HUES6 (cell line): Measurements from ENCODE around the gene PARP4.
"Not testable (repeated sequence)": the region's sequence is repeated elsewhere in the genome, so short reads cannot be mapped to it uniquely, and the experiment has no call there.

Experiments used
- H3K27ac ChIP-seq: 2 replicates; pipeline ENCODE4 v1.7.0; 2013; ENCODE audit warnings: low read depth, mild to moderate bottlenecking, low read length, inconsistent platforms
- H3K27me3 ChIP-seq: 2 replicates; pipeline ENCODE4 v1.6.1; 2013; ENCODE audit warnings: low read length; ENCODE audit not compliant: control insufficient read depth, insufficient read depth
- H3K36me3 ChIP-seq: 2 replicates; pipeline ENCODE4 v1.6.1; 2013; ENCODE audit warnings: low read length; ENCODE audit not compliant: control insufficient read depth, insufficient read depth
- H3K4me1 ChIP-seq: 2 replicates; pipeline ENCODE4 v1.6.1; 2013; ENCODE audit warnings: low read length; ENCODE audit not compliant: control insufficient read depth, insufficient read depth
- H3K4me3 ChIP-seq: 2 replicates; pipeline ENCODE4 v1.5.1; 2013; ENCODE audit warnings: low read depth, low read length
- H3K9ac ChIP-seq: one replicate; pipeline ENCODE4 v1.6.1; 2013; ENCODE audit warnings: mild to moderate bottlenecking, low read length
- H3K9me3 ChIP-seq: 2 replicates; pipeline ENCODE4 v1.6.1; 2013; ENCODE audit warnings: low read depth, low read length; ENCODE audit not compliant: control insufficient read depth, insufficient read depth

PARP4 gene

DNA sequence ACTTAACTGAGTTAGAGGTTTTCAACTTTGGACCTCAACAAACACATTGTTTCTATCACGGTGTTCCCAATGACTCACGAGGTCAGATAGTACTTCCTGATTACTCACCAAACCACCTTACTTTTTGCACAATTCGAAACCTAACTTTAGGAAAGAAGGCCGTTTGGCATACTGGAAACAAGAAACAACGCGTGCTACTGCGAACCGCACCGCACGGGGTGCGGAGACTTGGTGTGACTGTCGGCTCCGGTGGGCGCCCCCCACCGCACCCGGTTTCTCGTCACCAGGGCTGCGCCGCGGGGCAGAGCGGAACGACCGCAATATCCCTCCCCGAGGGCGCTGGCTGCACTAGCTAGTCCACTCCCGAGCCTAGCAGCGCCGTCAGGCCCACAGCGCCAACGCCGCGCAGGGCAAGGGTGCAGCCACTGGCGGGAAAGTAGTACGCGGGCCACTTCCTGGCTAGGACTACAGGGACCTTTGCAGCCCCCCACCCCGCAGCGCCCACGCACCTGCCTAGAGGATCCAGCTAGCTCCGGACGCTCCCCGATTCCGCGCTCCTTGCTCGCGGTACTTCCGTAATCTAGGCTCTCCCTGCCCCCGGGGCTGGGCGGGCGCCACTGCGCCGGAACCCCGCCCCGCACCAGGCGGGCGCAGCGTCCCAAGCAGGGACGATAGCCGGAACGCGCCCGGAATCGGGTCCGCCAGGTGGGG, at the start of gene PARP4:
PARP4 (minus strand) TSS at position 582 of the 711 bp plus-strand sequence. CDS start 9,002 bp downstream, outside the sequence.
- H3K4me1 ChIP-seq: peaks cover 4% of the 10 kb centered on the region; the same call in 1 of the 2 replicates
- H3K4me3 ChIP-seq: peak within 1 kb of the TSS; percentile 93
- H3K27me3 ChIP-seq: no peaks in the 10 kb centered on the region
- H3K36me3 ChIP-seq: no peaks in the 10 kb centered on the region
- H3K9me3 ChIP-seq: no peaks in the 10 kb centered on the region
- peak within 1 kb of the TSS; percentile 89 for H3K9ac ChIP-seq
- peak within 1 kb of the TSS; percentile 30 for H3K27ac ChIP-seq

DNA sequence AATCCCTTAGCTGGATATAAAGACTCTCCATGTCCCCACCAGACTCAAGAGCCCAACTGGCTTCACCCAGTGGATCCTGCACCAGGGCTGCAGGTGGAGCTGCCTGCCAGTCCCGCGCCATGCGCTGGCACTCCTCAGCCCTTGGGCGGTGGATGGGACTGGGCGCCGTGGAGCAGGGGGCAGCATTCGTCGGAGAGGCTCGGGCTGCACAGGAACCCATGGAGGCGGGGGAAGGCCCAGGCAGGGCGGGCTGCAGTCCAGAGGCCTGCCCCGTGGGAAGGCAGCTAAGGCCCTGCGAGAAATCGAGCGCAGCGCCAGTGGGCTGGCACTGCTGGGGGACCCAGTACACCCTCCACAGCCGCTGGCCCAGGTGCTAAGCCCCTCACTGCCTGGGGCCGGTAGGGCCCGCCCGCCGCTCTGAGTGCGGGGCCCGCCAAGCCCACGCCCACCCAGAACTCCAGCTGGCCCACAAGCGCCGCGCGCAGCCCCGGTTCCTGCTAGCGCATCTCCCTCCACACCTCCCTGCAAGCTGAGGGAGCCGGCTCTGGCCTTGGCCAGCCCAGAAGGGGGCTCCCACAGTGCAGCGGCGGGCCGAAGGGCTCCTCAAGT, 48.1 kb upstream of the PARP4 start:
- not testable (repeated sequence) for H3K36me3 ChIP-seq, H3K9ac ChIP-seq, H3K27ac ChIP-seq, H3K4me3 ChIP-seq, H3K9me3 ChIP-seq, H3K4me1 ChIP-seq, H3K27me3 ChIP-seq

DNA sequence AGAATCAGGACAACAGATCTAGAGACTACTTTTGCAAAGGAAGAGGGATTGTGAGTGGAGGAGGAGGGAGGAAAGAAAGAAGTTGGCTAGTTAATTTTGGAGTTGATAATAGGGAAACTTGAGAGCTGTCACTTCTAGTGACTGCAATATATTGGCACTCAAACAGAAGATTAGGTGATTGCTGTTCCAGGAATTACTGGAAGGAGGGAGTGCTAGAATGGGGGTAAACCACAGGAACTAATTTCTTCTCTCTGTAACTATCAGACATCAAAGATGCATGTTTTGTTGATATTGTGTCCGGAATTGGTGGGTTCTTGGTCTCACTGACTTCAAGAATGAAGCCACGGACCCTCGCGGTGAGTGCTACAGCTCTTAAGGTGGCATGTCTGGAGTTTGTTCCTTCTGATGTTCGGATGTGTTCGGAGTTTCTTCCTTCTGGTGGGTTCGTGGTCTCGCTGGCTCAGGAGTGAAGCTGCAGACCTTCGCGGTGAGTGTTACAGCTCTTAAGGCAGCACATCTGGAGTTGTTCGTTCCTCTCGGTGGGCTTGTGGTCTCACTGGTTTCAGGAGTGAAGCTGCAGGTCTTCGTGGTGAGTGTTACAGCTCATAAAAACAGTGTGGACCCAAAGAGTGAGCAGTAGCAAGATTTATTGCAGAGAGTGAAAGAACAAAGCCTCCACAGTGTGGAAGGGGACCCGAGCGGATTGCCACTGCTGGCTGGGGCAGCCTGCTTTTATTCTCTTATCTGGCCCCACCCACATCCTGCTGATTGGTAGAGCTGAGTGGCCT, 47.0 kb upstream of the PARP4 start:
- H3K36me3 ChIP-seq, H3K27ac ChIP-seq, H3K27me3 ChIP-seq, H3K4me3 ChIP-seq, H3K9me3 ChIP-seq, H3K9ac ChIP-seq, H3K4me1 ChIP-seq: not testable (repeated sequence)

DNA sequence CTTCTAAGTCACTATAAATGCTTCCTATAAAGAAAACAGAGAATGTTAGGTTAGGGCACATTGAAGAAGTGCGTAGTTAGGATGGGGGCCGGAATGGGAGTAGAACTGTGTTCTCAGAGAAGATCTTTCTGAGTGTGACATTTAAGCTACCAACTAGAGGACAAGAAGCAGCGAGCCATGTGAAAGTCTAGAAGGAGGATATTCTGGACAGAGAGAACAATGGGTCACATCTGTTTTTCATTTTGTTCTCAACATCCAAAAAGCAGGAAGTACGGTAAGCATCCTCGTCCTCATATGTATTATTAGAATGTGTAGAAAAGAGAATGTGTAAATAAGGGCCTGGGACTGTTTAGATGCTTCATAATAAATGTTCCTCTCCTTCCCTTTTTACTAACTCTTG, 44.5 kb upstream of the PARP4 start:
- Histone ChIP-seq H3K27me3 (no peaks in the 10 kb centered on the region), H3K36me3 (no peaks in the 10 kb centered on the region), H3K27ac (no peak overlapping the region), H3K9me3 (peaks cover 12% of the 10 kb centered on the region), H3K4me3 (no peak overlapping the region), H3K4me1 (no peaks in the 10 kb centered on the region), H3K9ac (no peak overlapping the region)

DNA sequence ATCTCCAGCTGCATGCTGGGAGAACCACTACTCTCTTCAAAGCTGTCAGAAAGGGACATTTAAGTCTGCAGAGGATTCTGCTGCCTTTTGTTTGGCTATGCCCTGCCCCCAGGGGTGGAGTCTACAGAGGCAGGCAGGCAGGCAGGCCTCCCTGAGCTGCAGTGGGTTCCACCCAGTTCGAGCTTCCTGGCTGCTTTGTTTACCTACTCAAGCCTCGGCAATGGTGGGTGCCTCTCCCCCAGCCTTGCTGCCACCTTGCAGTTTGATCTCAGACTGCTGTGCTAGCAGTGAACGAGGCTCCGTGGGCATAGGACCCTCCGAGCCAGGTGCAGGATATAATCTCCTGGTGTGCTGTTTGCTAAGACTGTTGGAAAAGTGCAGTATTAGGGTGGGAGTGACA, 41.3 kb upstream of the PARP4 start:
- peaks cover 12% of the 10 kb centered on the region for H3K9me3 ChIP-seq
- not testable (repeated sequence) for H3K36me3 ChIP-seq, H3K27me3 ChIP-seq, H3K4me3 ChIP-seq, H3K9ac ChIP-seq, H3K27ac ChIP-seq, H3K4me1 ChIP-seq

DNA sequence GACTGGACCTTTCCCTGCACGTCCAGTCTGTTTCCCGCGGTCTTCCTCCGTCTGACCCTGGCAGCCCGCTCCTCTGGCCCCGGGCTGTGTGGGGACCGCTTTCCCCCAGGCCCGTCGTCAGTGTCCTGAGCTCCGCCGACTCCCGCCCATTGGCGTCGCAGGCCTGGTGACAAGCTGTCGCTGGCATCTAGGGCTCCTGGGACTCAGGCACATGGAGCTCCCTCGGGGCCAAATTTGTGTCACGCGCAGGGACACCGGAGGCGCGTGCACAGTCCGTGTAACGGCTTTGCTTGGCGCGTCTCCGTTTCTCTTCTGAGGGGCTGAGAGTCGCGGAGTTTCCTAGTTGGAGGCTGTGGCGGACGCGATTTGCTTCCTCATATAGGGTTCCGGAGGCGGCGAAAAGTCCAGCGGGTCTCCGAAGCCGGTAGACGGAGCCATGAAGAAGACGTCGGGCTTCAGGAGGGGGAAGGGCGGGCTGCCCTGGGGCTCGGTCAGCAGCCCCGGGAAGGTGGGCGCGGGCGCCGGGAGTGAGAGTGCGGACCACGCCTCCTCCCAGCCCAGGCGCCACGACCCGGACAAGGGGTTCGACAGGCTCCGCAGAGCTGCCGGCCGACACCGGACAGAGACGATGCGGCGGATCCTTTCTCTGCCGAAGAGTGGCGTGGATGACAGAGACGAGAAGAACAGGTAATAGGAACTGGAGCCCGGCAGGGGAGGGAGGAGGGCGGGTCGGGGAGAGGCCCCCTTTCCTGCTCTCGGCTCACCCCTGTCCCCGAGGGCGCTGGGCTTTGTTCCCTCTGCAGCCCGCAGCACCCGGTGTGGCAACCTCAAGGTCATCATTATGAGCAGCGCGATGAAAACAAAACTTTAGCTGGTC, 29.1 kb upstream of the PARP4 start:
- not testable (repeated sequence) for H3K9me3 ChIP-seq, H3K36me3 ChIP-seq, H3K4me1 ChIP-seq, H3K27ac ChIP-seq
- Histone ChIP-seq H3K9ac (peak overlapping the region; percentile 36), H3K27me3 (peaks cover 45% of the 10 kb centered on the region), H3K4me3 (peak overlapping the region; percentile 67)

DNA sequence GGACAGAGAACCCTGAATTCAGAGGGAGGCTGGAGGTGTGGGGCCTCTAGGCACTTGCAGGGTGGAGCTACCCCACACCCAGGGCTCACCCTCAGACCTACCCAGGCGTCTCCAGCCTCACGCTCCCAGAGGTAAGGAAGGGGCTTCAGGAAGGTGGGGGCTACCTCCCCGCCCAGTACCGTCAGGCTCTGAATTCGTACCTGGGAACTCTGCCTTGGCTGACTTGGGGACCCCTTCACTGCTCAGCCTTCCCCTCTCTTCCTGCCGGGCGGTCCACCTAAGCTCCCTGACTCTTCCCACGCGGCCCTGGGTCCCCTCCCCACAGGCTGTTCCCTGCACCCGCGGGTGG, 28.5 kb upstream of the PARP4 start:
- H3K36me3 ChIP-seq: no peaks in the 10 kb centered on the region
- H3K27me3 ChIP-seq: peaks cover 45% of the 10 kb centered on the region
- peak overlapping the region; percentile 67 for H3K4me3 ChIP-seq
- peaks cover 3% of the 10 kb centered on the region; the same call in 1 of the 2 replicates for H3K9me3 ChIP-seq
- peak overlapping the region; percentile 36 for H3K9ac ChIP-seq
- H3K4me1 ChIP-seq: 0 out of 2 replicates have a peak, but pooled peaks cover 4% of the 10 kb centered on the region
- H3K27ac ChIP-seq: no peak overlapping the region

DNA sequence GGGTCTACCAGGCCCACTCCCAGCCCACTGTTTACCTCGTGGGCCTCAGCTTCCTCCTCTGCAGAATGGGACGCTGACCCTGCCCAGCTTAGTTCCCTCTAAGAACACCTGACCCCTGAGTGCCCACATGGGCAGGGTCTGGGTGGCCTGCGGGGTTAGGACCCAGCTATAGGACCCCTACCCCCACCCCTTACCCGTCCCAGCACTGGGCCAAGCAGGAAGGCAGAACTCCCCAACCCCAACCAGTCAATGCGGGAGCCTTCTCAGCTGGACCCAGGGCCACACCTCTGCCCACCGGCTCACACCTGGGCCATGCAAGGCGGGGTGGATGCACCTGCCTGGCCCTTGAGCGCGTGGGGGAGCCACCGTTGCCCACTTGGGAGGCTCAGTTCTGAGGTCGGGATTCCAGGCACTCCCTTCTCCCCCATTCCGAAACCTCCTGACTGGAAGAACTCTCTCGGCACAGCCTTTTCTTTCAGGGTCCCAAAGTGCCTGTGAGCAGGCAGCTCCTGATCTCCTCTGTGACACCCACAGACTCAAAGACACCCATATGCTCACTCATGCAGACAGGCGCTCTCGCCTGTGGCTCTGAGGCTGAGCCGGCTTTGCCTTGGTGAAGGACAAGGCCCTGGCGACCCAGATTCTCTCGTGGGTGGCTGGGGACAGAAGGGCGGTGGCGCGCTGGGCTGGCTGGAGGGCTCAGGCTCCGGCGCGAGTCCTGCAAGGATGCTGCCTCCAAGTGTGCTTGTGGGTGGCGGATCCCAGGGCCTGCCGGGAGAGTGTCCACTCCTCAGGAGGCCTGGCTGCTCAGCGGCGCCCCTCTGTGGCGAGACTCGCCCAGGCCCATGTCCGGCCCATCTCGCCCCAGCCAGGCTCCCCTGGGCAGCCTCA, 27.9 kb upstream of the PARP4 start:
- Histone ChIP-seq H3K27ac (no peak overlapping the region), H3K9me3 (peaks cover 3% of the 10 kb centered on the region; the same call in 1 of the 2 replicates), H3K4me1 (0 out of 2 replicates have a peak, but pooled peaks cover 4% of the 10 kb centered on the region), H3K9ac (no peak overlapping the region), H3K4me3 (peak overlapping the region; percentile 67), H3K27me3 (peaks cover 45% of the 10 kb centered on the region), H3K36me3 (no peaks in the 10 kb centered on the region)

DNA sequence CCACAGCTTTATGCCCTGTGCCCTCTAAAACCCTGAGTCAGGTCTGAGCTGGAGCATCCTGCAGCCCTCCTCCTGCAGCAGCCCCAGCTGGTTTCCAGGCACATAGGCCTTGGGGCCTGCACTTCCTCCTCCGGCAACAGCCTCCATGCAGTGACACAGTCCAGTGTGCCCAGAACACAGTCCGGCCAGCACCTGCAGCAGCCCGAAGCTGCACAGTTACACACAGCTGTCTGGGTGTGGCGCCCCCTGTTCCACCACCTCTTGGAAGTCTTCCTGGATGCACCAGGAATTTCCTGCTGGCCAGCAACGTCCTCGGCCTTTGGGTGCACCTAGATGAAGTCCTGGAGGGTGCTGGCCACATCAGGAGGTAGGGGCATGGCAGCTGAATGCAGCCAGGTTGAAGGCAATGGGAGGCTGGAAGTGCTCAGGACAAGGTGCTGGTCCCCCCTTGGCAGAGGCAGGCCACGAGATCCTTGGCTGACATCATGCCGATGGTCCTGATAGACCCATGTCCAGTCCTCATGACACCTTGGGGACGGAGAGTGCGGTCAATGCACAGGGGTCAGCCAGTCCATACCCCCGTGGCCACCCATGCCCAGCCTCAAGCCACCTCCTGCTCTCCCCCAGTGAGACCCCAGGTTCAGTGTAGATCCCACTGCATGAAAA, 27.1 kb upstream of the PARP4 start:
- no peak overlapping the region for H3K27ac ChIP-seq
- H3K9ac ChIP-seq: no peak overlapping the region
- H3K4me3 ChIP-seq: no peak overlapping the region

More for the DNA sequence above, 27.1 kb upstream of the PARP4 start:
- Histone ChIP-seq H3K27me3 (peaks cover 45% of the 10 kb centered on the region), H3K36me3 (no peaks in the 10 kb centered on the region), H3K4me1 (0 out of 2 replicates have a peak, but pooled peaks cover 4% of the 10 kb centered on the region), H3K9me3 (peaks cover 3% of the 10 kb centered on the region; the same call in 1 of the 2 replicates)
